Sciatic nerve (tissue), 2 donors: ENCODE data around the gene PCNX2. TPM values are rescaled to one million over a fixed set of nuclear protein-coding genes. Genes with fewer than 3 reads are reported as not detected.
A peak's percentile ranks its signal among the peaks of the same experiment; 100 is the strongest.

ENCODE experiments used
- ATAC-seq: fragments of 200-7000 bp; cut with Tn5 transposase; one replicate; pipeline ENCODE4 v1.9.1; 2020; ENCODE audit warnings: mild to moderate bottlenecking, moderate library complexity
- DNase-seq: peaks from one replicate; pipeline ENCODE4 v3.0.0-alpha.2; 2020; ENCODE audit warnings: low spot score
- intact Hi-C: fragments of 100-400 bp; cut with DNase I; formaldehyde crosslinking; loops from one replicate; pipeline ENCODE4 v1.14.2; 2022
- total RNA-seq: library from RNA; stranded (reverse); fragmentation: NEBNext Ultra II Directional; extraction: Animal tissue kit (Norgen Biotek cat#: 25700); gene quantifications from one replicate; pipeline ENCODE4 v1.2.1, GENCODE V29; 2021
- donor health status: DM: no; HTN: no; CAD: no.
- donor health status: DM: no; HTN: no; CAD: no.

The PCNX2 gene
- total RNA-seq, 1 donor from 2014 or later: 16.2 TPM

GRCh38 chr1:233055879-233056641, 239.5 kb downstream of the PCNX2 start:
- intact Hi-C loops: no loop called here
- ATAC-seq (no peak), DNase-seq (no peak)

GRCh38 chr1:233045588-233045987, 249.9 kb downstream of the PCNX2 start:
- intact Hi-C loops: no loop called here
- no peak for DNase-seq
- no peak for ATAC-seq

DNA sequence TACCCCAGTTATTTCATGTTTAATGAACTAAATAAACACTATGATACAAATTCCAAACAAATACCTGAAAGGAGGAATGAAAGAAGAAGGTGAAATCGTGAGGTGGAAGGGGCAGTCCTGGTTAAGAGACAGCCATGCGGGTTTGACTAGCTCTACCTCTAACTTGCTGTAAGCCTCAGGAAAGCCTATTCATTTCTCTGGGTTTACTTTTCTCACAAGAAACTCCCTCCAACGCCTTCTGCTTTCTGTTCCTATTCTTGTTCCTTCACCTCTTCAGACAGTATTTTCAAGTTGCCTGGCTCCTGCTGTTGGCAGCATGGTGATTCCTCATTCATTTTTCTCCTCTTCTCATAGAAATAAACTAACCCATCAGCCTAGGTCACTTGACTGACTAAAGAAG, 252.7 kb downstream of the PCNX2 start:
- ATAC-seq (no peak), DNase-seq (no peak)
- intact Hi-C loops: no loop called here

DNA sequence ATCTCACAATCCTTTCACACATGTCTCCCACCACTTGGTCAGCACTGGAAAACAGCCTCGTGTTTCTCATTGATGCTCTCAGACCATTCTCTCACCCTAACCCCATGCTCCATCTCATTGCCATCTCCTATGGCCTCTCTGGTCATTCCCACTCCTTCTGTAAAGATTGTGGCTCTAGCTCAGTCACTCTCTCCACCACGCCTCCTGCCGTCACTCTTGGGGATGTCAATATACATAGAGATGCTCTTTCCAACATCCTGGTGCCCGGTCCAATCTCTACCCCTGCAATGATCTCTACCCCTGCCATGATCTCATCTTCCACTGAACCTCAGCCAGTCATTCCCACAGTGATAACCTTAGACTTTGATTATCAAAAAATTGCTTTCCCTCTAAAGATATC, 255.0 kb downstream of the PCNX2 start:
- intact Hi-C loops: no loop called here
- DNase-seq: no peak

GRCh38 chr1:233038581-233038980, 256.9 kb downstream of the PCNX2 start:
- intact Hi-C loops: no loop called here

More for the DNA sequence above, 255.0 kb downstream of the PCNX2 start:
- no peak for ATAC-seq

DNA sequence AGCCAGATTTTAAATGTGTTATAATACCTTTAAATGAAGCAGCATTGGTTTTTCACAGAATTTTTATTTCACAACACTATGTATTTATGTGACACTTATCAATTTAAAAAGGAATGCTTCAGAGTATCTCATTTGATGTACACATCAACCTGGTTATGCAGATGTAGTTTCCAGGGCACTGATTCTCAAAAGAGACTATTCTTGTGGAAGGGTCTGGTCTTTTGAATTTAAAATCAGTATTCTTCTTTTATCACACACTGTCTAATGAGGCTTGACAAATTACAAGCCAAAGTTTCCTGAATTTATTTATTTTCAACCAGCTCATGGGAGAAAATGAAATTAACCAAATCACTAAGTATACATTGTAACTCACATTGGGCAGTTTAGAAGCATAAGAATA, 257.7 kb downstream of the PCNX2 start:
- ATAC-seq (no peak), DNase-seq (no peak)
- intact Hi-C loops: no loop called here

More at GRCh38 chr1:233038581-233038980, 256.9 kb downstream of the PCNX2 start:
- DNase-seq: no peak
- ATAC-seq: no peak

- no peak for ATAC-seq
- DNase-seq: no peak
- intact Hi-C loops: no loop called here
Measured at GRCh38 chr1:233034836-233035235, 260.7 kb downstream of the PCNX2 start.

GRCh38 chr1:233033361-233033760, 262.2 kb downstream of the PCNX2 start:
- DNase-seq (no peak), ATAC-seq (peak; percentile 97)
- intact Hi-C loops: no loop called here

DNA sequence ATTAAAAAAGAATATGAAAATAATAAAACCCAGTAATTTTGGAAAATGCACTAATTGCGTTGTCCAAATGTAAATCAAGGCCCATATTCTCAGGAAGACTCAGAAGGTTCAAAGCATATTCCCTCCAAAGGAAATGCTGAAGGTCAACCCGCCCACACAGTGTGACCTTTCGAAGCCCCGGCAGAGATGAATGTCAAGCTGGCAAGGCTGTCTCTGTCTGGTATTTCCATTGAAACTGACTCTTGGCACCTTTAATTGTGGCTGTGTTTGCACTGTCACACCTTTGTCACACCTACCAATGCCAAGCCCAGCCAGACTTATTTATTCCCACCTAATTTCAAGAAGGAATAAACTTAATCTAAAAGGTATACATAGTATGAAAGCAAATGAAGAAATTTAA, 262.6 kb downstream of the PCNX2 start:
- DNase-seq: no peak
- ATAC-seq: peak; percentile 54
- intact Hi-C loops: no loop called here

- ATAC-seq: no peak
- intact Hi-C loops: no loop called here
- no peak for DNase-seq
Measured at GRCh38 chr1:233031521-233031920, 264.0 kb downstream of the PCNX2 start.

DNA sequence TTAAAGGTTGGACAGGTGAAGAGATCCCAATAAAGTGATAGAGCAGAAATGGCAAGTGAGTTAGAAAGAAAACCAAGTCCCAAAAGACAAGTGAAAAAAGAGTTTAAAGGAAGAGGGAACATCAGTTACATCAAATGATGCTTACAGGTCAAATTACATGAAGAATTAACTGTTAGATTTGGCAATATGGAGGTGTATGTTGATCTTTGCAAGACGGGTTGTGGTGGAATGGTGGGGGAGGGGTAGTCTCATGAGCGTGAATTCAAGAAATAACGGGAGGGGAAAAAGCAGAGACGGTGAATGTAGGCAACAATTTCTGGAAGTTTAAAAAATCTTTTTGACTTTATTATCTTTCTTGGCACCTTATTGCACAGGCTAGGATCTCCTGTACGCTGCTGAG, 268.5 kb downstream of the PCNX2 start:
- intact Hi-C loops: no loop called here
- ATAC-seq: no peak
- no peak for DNase-seq

DNA sequence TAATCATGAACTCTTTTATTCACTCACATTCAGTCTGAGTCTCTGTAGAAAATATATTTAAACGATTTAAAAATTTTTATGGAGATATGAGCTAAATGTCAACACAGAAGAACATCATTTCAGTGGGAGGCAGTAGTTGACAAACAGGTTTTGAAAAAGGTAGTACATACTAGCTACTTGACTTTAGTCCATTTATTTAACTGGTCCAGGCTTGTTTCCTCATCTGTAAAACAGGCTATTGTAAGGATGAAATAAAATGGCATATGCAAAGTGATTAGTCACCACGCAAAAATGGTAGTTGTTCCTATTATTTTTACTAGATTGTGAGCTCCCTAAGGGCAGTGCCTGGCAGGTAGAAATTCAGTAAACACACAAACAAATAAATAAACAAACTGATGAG, 270.0 kb downstream of the PCNX2 start:
- no peak for ATAC-seq
- no peak for DNase-seq
- intact Hi-C loops: no loop called here

GRCh38 chr1:233025157-233025556, 270.4 kb downstream of the PCNX2 start:
- no peak for ATAC-seq
- DNase-seq: no peak
- intact Hi-C loops: no loop called here

DNA sequence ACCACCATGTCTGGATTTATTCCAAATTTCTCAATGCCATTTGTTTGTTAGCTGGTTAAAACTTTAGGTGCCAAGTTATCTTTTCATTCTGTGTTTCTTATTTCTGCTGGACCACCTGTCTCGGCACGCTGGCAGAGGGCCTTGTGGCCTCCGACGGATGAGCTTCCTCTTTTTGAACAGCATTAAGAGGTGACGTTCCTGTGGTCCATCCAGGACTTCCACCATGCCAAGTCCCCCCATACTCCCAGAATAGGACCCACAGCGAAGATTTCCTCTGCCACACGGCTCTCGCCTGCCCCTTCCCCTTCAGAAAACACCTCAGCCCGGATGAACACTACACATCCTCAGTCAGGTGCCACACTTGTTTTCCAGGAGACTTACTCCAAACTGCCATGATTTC, 271.3 kb downstream of the PCNX2 start:
- intact Hi-C loops: no loop called here
- no peak for ATAC-seq
- no peak for DNase-seq

DNA sequence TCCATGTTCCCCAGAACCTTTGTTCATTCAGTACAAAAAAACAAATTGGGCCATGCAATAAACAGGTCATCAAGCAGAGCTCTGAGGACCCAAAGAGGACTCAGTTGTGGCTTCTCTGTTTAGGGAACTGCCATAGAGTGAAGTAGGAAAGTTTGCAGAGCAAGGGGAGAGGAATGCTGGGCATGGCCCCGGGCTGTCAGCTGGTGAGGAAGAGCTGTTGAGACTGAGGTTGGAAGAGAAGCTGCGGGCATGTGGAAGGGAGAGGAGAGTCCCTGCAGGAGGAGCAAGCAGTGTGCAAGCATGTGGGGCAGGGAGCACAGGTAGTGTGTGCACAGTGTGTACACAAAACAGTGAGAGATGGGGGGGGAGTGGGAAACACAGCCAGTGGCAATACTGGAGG, 273.3 kb downstream of the PCNX2 start:
- no peak for DNase-seq
- no peak for ATAC-seq
- intact Hi-C loops: no loop called here

GRCh38 chr1:233020426-233020825, 275.1 kb downstream of the PCNX2 start:
- intact Hi-C loops: no loop called here

GRCh38 chr1:233019778-233020325, 275.7 kb downstream of the PCNX2 start:
- ATAC-seq: peak; percentile 44
- intact Hi-C loops: no loop called here
- no peak for DNase-seq

More at GRCh38 chr1:233020426-233020825, 275.1 kb downstream of the PCNX2 start:
- ATAC-seq (peak; percentile 61), DNase-seq (no peak)

DNA sequence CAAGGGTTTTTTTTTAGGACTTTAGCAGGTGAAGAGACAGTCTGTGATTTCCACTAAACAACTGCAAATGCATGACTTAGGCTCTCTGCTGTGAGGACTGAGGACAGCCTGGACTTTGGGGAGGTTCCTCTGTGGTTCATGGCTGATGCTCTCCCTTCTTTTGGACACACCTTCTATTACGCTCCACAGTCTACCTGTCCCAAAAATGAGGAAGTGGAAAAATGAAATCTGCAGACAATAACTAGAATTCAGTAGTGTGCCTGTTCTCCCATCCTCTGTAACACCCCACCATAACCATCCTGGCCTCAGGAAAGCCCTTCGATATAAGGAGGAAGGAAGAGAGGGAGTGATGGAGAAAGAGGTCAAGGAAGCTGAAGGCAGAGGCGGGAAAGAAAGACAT, 276.4 kb downstream of the PCNX2 start:
- DNase-seq: no peak
- ATAC-seq: no peak
- intact Hi-C loops: no loop called here

DNA sequence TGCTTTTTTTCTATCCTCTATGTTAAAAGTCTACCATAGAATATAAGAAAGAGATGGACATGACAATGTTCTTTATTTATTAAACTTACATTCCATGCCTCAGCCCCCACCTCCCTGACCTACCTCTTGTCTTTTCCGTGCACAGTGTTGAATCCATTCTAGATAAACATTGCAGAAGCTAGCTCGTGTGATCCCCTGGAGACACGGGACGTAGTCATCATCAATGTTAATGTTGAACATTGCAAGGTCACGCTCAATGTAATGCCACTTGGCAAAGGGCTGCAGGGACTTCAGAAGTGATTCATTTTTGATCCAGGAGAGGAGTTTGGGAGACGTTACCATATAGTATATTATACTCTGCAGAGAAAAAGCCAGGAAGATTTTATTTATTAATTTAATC, 278.7 kb downstream of the PCNX2 start:
- DNase-seq (no peak), ATAC-seq (no peak)
- intact Hi-C loops: no loop called here

DNA sequence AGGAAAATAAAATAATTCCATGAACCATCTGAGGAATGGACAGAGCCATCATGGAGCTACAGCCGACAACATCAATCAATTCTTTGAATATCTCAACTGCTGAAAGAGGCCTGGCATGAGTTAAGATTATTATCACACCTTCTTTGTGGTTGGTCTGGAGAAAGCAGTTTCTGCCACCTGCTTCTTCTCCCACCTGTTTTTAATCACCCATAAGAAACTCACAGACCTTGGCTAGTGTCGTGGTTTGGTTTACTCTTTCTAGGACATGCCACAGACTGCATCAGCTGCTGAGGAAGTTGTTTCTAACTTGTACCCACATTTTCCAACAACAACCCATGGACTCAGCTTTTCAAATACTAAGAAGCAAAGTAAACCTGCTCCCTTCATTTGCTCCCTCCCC, 279.6 kb downstream of the PCNX2 start:
- no peak for ATAC-seq
- intact Hi-C loops: no loop called here
- no peak for DNase-seq

DNA sequence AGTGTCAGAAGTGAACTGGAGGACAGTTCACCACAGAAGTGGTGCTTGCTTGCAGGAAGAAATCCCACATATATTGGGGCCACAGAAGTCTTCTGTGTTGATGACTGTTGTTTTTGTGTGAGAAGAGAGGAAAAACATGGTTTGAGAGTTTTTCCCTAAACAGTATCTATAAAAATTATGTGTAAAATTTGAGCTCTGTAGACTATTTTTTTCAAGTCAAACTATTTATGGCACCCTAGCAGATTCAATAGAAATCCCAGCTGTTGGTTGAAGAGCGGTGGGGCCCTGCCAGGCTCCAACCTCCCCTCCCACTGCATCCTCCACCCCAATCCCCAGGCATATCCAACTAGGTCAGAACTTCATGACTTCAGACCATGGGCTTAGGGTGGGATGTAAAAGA, 283.5 kb downstream of the PCNX2 start:
- ATAC-seq (no peak), DNase-seq (no peak)
- intact Hi-C loops: no loop called here
